ENCODE results near the gene ACAA2.

DNA sequence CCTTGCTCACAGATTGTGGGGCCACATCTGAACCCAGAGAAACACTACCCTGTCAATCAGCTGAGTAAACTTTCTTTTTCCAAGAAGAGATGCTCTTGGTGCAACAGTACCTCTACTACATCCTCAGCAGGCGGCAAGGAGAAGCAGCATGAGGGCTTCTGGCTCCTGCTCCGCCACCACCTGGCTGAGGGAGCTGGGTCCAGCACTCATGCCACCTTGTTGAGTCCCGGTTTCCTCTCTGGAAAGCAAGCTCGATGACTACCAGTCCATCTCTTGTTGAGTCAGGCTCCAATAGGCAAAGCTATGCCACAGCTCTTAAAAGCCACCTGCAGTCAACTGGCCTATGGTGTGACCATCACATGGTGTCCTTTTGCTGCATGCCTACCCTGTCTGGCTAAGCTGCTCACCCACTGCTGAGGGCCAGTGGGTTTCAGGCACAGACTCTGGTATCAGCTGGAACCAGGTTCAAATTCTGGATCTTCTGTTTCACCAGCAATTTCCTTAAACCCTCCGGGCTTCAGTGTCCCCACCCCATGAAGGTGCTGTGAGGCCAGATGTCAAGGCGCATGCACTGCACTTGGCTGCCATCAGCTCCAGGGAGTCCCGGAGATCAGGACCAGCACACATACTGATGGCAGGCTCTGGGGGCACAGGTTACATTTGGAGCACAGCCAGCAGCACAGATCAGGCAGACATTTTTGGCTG is 42.5 kb upstream of the ACAA2 start:
- no peak for TF ChIP-seq CTCF (IDR thresholded peaks at IDR 0.05; ENCODE audit: insufficient read depth, low read length)
- TF ChIP-seq, protein P1, sequence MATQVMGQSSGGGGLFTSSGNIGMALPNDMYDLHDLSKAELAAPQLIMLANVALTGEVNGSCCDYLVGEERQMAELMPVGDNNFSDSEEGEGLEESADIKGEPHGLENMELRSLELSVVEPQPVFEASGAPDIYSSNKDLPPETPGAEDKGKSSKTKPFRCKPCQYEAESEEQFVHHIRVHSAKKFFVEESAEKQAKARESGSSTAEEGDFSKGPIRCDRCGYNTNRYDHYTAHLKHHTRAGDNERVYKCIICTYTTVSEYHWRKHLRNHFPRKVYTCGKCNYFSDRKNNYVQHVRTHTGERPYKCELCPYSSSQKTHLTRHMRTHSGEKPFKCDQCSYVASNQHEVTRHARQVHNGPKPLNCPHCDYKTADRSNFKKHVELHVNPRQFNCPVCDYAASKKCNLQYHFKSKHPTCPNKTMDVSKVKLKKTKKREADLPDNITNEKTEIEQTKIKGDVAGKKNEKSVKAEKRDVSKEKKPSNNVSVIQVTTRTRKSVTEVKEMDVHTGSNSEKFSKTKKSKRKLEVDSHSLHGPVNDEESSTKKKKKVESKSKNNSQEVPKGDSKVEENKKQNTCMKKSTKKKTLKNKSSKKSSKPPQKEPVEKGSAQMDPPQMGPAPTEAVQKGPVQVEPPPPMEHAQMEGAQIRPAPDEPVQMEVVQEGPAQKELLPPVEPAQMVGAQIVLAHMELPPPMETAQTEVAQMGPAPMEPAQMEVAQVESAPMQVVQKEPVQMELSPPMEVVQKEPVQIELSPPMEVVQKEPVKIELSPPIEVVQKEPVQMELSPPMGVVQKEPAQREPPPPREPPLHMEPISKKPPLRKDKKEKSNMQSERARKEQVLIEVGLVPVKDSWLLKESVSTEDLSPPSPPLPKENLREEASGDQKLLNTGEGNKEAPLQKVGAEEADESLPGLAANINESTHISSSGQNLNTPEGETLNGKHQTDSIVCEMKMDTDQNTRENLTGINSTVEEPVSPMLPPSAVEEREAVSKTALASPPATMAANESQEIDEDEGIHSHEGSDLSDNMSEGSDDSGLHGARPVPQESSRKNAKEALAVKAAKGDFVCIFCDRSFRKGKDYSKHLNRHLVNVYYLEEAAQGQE (IDR thresholded peaks at IDR 0.05; ENCODE audit: insufficient replicate concordance, low read depth) = no peak
- no peak for TF ChIP-seq GABPA (IDR thresholded peaks at IDR 0.05; ENCODE audit: low read depth)
- TF ChIP-seq POLR2AphosphoS5 (IDR thresholded peaks at IDR 0.05; ENCODE audit: low read depth) = no peak
